NCI-H524 (cell line): Measurements from ENCODE around the gene LMF2.
"Not testable (repeated sequence)": the region's sequence is repeated elsewhere in the genome, so short reads cannot be mapped to it uniquely, and the experiment has no call there.

ENCODE experiments used
- DNase-seq, 2 experiments: peaks; one replicate each; lab custom pipeline; 2025; lab: John Stamatoyannopoulos, UW

LMF2 gene, protein sequence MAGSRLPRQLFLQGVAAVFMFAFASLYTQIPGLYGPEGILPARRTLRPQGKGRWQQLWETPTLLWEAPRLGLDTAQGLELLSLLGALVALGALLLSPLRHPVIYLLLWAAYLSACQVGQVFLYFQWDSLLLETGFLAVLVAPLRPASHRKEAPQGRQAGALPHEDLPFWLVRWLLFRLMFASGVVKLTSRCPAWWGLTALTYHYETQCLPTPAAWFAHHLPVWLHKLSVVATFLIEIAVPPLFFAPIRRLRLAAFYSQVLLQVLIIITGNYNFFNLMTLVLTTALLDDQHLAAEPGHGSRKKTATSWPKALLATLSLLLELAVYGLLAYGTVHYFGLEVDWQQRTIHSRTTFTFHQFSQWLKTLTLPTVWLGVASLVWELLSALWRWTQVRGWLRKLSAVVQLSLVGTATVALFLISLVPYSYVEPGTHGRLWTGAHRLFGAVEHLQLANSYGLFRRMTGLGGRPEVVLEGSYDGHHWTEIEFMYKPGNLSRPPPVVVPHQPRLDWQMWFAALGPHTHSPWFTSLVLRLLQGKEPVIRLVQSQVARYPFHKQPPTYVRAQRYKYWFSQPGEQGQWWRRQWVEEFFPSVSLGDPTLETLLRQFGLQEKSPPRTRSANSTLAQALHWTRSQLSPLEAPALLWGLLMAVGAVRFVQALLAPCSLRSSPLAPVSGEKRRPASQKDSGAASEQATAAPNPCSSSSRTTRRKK

DNA sequence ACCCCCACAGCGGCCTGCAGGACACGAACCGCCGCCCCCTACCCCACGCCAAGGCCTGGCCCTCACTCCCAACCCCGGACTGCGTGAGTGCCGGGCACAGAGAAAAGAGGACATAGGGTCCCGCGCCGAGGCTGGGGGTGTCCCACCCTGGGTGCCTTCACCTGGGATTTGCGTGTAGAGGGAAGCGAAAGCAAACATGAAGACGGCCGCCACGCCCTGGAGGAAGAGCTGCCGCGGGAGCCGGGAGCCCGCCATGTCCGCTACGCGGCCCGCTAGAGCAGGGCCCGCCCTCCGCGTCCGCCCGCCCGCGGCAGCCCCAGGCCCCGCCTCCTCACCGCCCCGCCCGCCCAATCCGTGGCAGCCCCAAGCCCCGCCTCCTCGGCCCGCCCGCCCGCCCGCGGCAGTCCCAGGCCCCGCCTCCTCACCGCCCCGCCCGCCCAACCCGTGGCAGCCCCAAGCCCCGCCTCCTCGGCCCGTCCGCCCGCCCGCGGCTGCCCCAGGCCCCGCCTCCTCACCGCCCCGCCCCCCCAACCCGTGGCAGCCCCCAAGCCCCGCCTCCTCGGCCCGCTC, at the start of gene LMF2:
Gene LMF2, minus strand, starts transcription at position 282 of the 570 bp plus-strand sequence. Its CDS starts 27 bp downstream, at position 255.
- no peak for DNase-seq

DNA sequence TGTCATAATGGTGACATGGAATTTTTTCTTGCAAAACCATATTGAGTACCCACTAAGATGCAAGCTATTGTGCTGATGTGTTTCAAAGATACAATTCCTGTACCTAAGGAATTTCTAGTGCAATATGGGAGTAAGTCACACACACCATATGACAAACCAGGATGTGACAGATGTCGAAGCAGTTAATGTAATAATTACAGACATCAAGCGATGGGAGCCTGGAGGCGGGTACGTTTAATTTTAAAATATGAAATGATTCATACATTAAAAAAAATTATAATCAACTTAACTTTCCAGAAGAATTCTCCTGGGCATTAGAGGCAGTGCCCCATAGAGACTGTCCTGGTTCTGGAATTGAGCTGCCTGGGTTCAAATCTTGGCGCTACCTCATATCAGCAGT, 49.2 kb upstream of the LMF2 start:
- peak in 1 of 2 experiments; percentile 29 for DNase-seq

DNA sequence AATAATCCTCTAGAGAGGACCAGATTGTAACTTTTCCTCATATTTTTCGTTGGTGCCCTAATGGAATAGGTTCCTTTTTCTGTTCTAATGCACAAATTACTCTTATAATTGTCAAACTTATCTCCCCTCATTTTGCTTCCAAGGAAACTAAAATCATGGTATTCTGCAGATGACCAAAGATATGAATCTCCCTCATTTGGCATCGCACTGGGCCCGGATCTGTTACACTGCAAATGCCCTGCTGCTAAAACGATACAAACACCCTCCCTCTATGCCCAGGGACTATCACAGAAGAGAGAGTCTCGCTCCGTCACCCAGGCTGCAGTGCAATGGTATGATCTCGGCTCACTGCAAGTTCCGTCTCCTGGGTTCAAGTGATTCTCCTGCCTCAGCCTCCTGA, 45.8 kb upstream of the LMF2 start:
- DNase-seq = no peak

DNA sequence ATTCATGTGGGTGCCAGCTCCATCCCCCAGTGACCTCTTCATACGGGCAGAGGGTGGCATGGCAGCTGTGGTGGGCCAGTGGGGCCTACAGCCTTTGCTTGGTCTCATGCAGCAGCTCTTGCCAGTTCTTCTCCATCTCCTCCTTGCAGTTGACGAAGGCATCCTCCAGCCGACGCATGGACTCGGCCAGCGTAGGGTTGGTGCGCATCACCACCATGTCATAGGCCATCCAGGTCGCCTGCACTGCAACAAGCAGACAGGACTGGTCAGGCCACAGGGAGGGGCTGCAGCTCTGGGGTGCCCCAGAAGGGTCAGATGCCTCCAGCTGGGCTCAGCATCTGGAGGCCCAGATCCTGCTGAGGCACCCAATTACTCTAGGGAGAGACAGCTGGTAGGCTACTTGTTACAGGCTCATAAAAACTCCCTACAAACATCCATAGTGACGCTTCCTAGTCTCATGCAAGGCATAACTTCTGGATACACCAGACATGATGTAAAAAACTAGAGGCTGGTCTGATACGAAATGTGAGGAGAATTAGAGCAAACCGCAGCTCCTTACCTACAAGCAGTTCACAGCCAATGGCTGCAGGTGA, 43.8 kb upstream of the LMF2 start:
- DNase-seq = peak in 1 of 2 experiments; percentile 71

DNA sequence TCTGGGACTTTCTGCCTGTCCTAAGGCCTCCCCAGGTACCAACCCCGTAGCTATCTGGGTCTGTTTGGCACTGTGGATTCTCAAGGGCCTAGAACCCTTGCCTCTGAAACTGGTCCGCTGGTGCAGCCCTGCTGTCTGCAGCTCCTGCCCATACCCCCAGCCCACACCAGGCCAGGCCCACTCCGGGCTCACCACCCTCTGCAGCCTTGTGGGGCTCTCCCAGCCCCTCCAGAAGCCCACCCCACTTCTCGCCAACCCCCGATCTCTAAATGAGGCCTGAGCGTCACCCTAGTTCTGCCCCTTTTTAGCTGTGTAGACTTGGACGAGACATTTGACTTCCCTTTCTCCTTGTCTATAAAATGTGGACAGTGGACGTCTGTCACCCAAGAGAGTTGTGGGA, 42.9 kb upstream of the LMF2 start:
- DNase-seq = no peak

DNA sequence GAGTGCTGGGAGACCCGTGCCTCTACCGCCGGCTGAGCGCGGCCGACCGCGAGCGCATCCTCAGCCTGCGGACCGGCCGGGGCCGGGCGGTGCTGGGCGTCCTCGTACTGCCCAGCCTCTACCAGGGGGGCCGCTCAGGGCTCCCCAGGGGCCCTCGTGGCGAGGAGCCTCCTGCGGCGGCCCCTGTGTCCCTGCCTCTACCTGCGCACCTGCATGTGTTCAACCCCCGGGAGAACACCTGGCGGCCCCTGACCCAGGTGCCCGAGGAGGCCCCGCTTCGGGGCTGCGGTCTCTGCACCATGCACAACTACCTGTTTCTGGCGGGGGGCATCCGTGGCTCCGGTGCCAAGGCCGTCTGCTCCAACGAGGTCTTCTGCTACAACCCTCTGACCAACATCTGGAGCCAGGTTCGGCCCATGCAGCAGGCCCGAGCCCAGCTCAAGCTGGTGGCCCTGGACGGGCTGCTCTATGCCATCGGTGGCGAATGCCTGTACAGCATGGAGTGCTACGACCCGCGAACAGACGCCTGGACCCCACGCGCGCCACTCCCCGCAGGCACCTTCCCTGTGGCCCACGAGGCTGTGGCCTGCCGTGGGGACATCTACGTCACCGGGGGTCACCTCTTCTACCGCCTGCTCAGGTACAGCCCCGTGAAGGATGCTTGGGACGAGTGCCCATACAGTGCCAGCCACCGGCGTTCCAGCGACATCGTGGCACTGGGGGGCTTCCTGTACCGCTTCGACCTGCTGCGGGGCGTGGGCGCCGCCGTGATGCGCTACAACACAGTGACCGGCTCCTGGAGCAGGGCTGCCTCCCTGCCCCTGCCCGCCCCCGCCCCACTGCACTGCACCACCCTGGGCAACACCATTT, 41.7 kb upstream of the LMF2 start:
- DNase-seq = no peak

DNA sequence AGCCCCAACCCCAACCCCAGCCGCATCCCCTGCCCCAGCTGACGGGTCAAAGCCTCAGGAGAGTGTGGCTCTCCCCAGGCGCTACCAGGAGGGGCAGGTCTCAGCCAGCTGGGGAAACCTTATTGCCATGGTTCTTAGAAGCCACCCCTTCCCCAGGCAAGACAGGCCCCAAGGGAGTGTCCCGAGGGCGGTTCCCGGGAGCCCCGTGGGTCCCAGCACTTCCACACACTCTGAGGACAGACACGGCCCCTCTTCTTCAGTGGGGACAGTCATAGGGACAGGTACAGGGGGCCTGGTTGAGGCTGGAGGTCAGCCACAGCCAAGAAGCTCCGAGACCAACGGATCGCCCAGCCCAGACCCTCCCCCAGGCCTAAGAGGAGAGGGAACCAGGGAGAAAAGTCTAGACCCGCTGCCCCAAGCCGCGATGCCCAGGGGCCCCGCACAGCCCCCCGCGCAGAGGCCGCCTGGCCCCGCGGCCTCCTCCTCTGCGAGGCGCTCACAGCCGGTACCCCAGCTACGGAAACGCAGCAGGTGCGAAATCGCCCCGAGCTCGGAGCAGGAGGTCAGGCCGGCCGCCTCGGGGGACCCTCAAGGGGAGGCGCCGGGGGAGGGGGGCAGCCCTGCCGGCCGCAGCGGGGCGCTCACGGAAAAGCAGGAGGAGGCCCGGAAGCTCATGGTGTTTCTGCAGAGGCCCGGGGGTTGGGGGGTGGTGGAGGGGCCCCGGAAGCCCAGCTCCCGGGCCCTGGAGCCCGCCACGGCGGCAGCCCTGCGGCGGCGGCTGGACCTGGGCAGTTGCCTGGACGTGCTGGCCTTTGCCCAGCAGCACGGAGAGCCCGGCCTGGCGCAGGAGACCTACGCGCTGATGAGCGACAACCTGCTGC, 40.8 kb upstream of the LMF2 start:
- peak in 1 of 2 experiments; percentile 31 for DNase-seq

DNA sequence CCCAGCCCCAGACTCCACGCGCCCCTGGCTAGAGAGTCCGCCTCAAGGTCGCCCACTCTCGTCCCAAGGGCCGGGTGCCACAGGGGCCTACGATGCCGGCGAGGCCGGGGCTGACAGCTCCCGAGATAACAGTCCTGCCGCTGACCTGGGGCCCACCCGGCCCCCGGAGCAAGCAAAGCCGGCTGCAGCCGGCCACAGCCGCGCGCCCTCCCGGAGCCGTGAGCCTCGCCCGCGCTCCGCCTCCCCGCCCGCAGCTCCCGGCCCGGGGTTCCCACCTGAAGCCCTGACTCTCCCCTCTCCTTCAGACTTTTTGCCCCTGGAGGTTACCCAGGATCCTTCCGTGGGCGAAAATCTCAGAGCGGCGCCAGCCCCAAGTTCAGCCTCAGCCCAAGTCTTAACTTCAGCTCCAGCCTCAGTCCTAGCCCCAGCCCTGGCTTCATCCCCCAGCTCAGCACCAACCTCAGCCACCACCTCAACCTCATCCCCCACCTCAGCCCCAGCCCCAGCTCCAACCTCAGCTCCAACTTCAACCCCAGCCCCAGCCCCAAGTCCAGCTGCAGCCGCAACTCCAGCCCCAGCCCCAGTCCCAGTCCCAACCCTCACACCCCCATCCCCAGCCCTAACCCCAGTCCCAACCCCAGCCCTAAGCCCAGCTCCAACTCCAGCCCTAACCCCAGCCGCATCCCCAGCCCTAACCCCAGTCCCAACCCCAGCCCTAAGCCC, 39.9 kb upstream of the LMF2 start:
- no peak for DNase-seq

DNA sequence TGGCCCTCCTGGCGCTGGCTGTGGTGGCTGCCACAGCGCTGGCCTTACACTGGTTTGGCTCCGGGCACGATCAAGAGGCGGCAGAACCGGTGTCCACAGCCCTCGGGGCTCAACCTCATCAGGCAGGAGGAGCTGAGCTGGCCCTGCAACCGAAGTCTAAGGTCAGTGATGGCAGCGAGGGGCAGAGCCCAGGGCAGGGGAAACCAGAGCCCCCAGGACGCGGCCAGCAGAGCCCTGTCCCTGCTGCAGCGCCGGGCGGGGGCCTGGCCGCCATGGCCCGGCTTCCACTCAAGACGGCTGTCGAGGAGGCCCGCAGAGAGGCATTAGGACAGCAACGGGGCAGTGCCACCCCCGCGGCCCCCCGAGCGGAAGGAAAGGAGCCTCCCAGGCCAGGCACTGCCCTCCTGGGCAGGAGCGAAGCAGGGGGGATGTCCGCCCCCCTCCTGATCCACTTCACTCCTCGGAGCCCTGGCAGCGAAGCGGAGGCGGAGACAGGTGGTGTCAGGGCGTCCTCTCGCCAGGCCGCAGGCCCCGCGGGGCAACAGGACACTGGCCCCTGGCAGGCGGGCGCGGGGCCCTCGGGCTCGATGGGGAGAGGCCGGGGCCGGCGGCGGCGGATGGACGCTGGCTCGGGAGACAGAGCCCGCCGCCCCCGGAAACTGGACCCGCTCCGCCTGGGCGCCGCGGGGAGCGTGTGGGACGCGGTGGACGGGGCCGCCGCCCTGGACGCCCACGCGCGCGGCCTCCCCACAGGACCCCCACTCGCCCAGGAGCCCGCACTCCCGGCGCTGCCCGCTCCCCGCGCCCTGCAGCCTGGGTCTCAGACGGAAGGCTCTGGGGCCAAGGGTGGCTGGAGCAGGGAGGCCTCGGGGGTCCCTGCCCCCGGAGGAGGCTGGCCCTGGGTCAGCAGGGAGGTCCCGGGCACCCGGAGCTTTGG, 39.1 kb upstream of the LMF2 start:
- peak in 1 of 2 experiments; percentile 17 for DNase-seq

DNA sequence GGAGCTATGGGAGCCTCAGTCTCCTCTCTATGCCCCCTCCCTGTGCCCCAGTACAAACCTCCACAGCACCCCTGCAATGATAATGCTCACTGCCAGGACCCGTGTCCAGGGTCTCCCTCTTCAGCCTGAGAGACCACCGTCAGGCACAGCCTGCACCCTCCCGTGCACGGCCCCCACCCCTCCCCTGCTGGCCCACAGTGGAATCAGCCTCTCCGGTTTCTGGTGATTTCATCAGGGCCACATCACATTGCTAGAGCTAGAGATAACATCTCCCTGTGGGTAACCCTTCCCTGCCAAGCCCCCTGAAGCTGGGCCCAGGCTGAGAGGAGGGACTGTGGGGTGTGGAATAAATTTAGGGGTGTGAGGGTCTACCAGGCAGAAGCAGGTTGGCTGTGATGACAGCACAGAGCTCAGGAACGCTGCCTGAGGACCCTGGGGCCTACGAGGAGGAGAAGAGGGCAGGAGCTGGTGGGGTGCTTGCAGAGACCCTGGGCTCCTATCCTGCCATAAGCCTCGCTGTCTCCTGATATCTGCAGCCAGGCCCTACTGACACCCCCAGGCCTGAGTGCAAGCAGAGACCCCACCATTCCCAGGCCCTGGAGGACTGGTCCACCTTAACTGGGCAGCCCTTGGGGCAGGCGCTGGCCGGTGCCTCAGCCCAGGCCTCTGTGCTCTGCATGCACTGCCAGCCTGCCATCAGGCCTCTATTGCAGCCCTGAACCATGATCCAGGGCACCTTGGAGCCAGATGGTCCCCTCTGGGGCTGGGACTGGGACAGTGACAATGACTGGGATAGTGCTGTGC, 38.2 kb upstream of the LMF2 start, which contains the start of gene KLHDC7B:
Gene KLHDC7B, plus strand, starts transcription at position 378 of the 804 bp plus-strand sequence. Its CDS starts 345 bp downstream, at position 723.
- DNase-seq = peak in 1 of 2 experiments; percentile 31

DNA sequence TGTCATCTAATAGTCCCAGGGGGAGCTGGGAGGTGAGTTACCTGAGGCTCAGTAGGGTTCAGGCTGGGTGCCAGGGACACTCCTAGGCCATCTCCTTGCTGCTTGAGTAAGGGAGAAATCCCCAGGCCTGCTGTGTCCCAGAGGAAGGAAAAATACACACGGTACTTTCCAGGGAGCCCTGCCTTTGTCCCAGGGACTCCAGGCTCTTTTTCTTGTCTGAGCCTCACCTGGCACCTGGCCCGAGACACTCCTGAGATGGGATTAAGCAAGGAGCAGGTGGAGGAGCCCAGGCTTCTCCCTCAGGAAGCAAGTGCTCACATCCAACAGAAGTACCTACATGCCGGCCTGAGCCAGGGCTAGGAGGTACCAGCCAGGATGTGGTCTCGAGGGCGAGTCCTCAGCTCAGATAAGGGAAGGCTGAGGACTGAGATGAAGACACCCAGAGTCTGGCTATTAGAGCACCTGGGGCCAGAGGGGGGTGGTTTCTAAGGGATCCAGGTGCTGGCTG, 37.3 kb upstream of the LMF2 start:
- DNase-seq = no peak

DNA sequence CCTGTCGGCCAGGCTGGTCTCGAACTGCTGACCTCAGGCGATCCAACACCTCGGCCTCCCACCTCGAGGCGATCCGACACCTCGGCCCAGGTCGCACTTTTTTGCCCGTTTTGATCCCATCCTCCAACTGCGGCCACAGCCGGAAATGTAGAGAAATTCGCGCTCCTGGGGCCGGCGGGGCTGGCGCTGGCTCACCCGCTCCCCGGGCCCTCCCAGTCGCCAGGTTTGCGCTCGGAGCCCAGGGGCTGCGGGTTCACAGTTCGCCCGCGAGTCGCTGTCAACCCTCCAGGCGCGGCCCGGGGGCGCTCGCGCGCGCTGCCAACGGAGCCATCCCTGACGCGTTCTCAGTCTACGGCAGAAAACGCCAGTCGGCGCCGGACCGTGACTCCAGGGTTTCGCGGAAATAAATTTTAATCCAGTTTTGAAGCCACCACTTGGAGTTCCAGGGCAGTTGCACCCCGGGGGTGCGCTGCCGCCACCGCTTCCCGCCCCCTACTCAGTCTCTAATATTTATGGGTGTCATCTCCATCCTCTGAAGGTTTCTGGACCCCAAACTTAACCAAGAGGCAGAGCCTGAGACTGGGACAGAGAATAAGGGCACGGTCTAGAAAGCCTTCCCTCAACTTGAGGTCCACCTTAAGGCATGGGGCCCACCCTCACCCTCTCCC, 36.7 kb upstream of the LMF2 start:
- peak; percentile 36 to 80 for DNase-seq

DNA sequence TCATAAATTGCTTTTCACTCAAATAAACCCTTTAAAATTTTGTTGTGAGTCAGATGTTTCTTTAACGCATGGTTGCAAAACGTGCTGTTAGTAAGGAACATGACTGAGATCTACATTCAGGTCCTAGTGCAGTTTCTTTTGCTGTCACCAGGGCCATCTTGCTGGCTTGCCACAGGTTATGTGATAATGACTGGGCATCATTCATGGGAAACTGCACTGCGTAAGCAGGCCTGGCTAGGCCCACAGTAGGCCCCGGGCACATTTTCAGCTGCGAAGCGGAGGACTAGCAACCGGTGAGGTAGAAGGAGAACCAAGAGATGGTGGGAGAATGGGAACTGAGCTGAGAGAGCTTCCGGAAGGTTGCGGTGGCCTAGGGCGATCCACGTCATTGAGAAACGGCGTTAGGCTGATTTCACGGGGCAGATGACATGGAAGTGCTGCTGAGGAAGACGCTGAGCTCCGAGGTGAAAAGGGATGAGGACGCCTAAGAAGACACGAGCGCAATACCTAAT, 35.0 kb upstream of the LMF2 start:
- DNase-seq = no peak

DNA sequence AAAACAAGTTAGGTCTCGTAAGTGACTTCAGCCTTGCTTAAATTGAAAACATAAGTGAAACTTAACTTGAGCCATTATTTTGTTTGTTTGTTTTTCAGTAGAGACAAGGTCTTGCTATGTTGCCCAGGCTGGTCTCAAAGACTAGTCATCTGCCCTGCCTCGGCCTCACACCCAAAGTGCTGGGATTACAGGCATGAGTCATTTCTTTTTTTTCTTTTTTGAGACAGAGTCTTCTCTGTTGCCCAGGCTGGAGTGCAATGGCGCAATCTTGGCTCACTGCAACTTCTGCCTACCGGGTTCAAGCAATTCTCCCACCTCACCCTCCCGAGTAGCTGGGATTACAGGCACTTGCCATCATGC, 34.1 kb upstream of the LMF2 start:
- not testable (repeated sequence) for DNase-seq

DNA sequence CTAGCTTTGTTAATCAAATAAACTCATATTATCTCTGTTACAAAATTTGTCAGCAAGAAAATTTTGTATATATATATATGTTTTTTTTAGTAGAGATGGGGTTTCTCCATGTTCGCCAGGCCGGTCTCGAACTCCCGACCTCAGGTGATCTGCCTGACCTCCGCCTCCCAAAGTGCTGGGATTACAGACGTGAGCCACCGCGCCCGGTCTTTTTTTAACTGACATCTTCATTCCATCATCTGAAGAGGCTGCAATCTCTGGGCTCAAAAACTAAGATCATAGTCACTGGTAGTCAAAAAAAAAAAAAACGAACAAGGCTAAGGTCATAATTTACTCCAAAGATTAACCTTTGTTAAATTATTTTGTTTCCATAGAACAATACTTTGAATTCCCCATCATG, 32.9 kb upstream of the LMF2 start:
- DNase-seq = no peak

DNA sequence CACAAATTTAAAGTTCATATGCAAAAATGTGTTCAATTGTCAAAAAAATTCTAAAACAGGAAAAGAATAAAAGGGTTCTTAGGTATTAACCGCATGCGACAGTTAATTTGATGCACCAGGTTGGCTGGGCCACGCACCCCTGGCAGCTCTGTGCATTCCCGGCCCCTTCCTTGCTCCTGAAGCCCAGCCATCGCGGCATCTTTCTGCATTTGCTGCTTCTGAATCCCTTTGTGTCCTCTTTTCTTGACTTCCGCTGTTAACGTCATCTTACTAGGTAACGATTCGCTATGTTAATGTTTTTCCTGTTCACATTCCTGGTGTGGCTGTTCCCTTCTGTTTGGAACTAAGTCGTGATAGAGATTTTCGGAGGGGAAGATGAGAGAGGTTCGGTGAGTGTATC, 30.3 kb upstream of the LMF2 start:
- no peak for DNase-seq

DNA sequence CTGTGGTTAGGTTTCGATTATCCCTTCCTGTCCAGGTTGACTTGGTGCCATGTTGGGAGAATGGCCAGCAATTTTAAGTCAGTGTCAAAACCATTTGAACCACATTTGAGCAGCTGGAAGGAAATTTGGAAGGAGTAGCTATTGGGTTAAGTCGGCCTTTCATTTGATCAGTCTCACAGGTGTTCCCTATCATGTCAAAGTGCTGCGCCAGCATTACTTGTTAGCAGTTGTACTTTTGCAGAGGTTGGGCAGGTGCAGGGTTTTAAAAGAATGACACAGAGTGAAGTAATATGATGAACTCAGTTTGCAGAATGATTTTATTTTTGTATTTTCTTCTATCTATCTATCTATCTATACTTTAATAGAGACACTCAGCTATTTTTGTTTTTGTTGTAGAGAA, 28.7 kb upstream of the LMF2 start:
- DNase-seq = no peak
